Suppressor macrophage treated with lipopolysaccharide for 4 hours (primary cell): ENCODE results near the gene CCDC78.

Source experiments
- DNase-seq: peaks from one replicate; pipeline ENCODE4 v3.0.0-alpha.2; 2020

Gene CCDC78

GRCh38 chr16:709566-710499, 16.4 kb downstream of the CCDC78 start:
- no peak for DNase-seq

GRCh38 chr16:708959-709358, 17.3 kb downstream of the CCDC78 start:
- no peak for DNase-seq

- DNase-seq: no peak
These were observed 18.2 kb downstream of the CCDC78 start for GRCh38 chr16:708019-708418.

GRCh38 chr16:707062-707538, 19.1 kb downstream of the CCDC78 start:
- DNase-seq: no peak

GRCh38 chr16:706189-707061, 19.8 kb downstream of the CCDC78 start:
- no peak for DNase-seq

GRCh38 chr16:705431-706188, 20.6 kb downstream of the CCDC78 start, which contains the start of gene FBXL16:
Gene FBXL16 (minus strand): TSS chr16:705801. CDS start chr16:697405, 8,396 bp downstream.
- DNase-seq: no peak

- no peak for DNase-seq
These were observed 21.5 kb downstream of the CCDC78 start for GRCh38 chr16:704552-705380.

- no peak for DNase-seq
These were observed 22.2 kb downstream of the CCDC78 start for GRCh38 chr16:704047-704446.

- no peak for DNase-seq
These were observed 22.8 kb downstream of the CCDC78 start for GRCh38 chr16:703406-703805.

GRCh38 chr16:702341-702740, 23.9 kb downstream of the CCDC78 start:
- no peak for DNase-seq

- DNase-seq: peak; percentile 29
These were observed 25.3 kb downstream of the CCDC78 start for GRCh38 chr16:700684-701584.

- DNase-seq: no peak
These were observed 27.2 kb downstream of the CCDC78 start for GRCh38 chr16:698911-699671.

GRCh38 chr16:695355-696089, 30.7 kb downstream of the CCDC78 start:
- DNase-seq: no peak

GRCh38 chr16:694863-695354, 31.3 kb downstream of the CCDC78 start:
- no peak for DNase-seq

- DNase-seq: no peak
These were observed 31.9 kb downstream of the CCDC78 start for GRCh38 chr16:694187-694862.

- no peak for DNase-seq
These were observed 32.5 kb downstream of the CCDC78 start for GRCh38 chr16:693766-694165.

- DNase-seq: no peak
These were observed 32.9 kb downstream of the CCDC78 start for GRCh38 chr16:693364-693763.

GRCh38 chr16:692356-693108, 33.7 kb downstream of the CCDC78 start:
- DNase-seq: no peak
